IMR-90 (cell line): Measurements from ENCODE around the gene ETF1. TPM values are rescaled to one million over a fixed set of nuclear protein-coding genes. Genes with fewer than 3 reads are reported as not detected.

ENCODE experiments used
- ATAC-seq: fragments of 200-7000 bp; cut with Tn5 transposase; 2 replicates; pipeline ENCODE4 v1.9.1; 2020; ENCODE audit warnings: low read depth, mild to moderate bottlenecking, moderate library complexity
- BruUV-seq: library from RNA; stranded (reverse); fragments of 400-500 nt; replicated peaks from 2 replicates; lab custom pipeline; 2021; lab: Mats Ljungman, UMichigan
- CTCF ChIA-PET: fragments of 300-600 bp; formaldehyde crosslinking; extraction: SDS; loops from one replicate; lab custom pipeline; 2021; ENCODE audit warnings: antibody characterized with exemption; lab: Yijun Ruan, JAX
- POLR2A ChIA-PET: fragments of 300-600 bp; sonication (Branson Sonifier 250); formaldehyde crosslinking; loops from one replicate; lab custom pipeline; 2022; ENCODE audit warnings: antibody characterized with exemption; ENCODE audit not compliant: unreplicated experiment; lab: Charles Lee
- DNase-seq: peaks from one replicate; pipeline ENCODE4 v3.0.0; 2013
- H2AFZ ChIP-seq: replicated peaks from 2 replicates; pipeline ENCODE3; 2013; ENCODE audit warnings: low read length, mild to moderate bottlenecking; ENCODE audit not compliant: poor library complexity
- H2AK5ac ChIP-seq: 2 replicates; pipeline ENCODE4 v1.6.1; 2013; ENCODE audit warnings: low read depth, low read length, inconsistent platforms
- H2AK9ac ChIP-seq: replicated peaks from 2 replicates; pipeline ENCODE3; 2013; ENCODE audit warnings: mild to moderate bottlenecking, low read depth, low read length, moderate library complexity; ENCODE audit not compliant: poor library complexity
- H2BK120ac ChIP-seq: 2 replicates; pipeline ENCODE4 v1.6.1; 2013; ENCODE audit warnings: low read depth, low read length, inconsistent platforms
- H2BK15ac ChIP-seq: 3 replicates; pipeline ENCODE4 v1.6.1; 2013; ENCODE audit warnings: low read depth, low read length, inconsistent platforms
- H2BK20ac ChIP-seq: 2 replicates; pipeline ENCODE4 v1.6.1; 2013; ENCODE audit warnings: low read depth, mild to moderate bottlenecking, inconsistent platforms, low read length, moderate library complexity
- H2BK5ac ChIP-seq: 2 replicates; pipeline ENCODE4 v1.6.1; 2013; ENCODE audit warnings: mild to moderate bottlenecking, low read depth, low read length, inconsistent platforms; ENCODE audit not compliant: poor library complexity, severe bottlenecking
- H3K14ac ChIP-seq: replicated peaks from 2 replicates; pipeline ENCODE4 v1.6.1; 2013; ENCODE audit warnings: low read depth, low read length, inconsistent platforms
- H3K18ac ChIP-seq: 2 replicates; pipeline ENCODE4 v1.6.1; 2013; ENCODE audit warnings: low read depth, low read length, control low read depth
- H3K23ac ChIP-seq: 2 replicates; pipeline ENCODE4 v1.6.1; 2013; ENCODE audit warnings: low read depth, low read length, inconsistent platforms
- H3K27ac ChIP-seq: 2 replicates; pipeline ENCODE4 v1.5.1; 2013; ENCODE audit warnings: mild to moderate bottlenecking, control low read depth, low read length; ENCODE audit not compliant: insufficient read depth
- H3K27me3 ChIP-seq: 2 replicates; pipeline ENCODE4 v1.6.1; 2013; ENCODE audit warnings: low read length; ENCODE audit not compliant: control insufficient read depth, insufficient read depth
- H3K36me3 ChIP-seq: 2 replicates; pipeline ENCODE4 v1.6.1; 2013; ENCODE audit warnings: low read length, mixed read lengths; ENCODE audit not compliant: control insufficient read depth, insufficient read depth
- H3K4ac ChIP-seq: 2 replicates; pipeline ENCODE4 v1.6.1; 2013; ENCODE audit warnings: low read depth, low read length, inconsistent platforms
- H3K4me1 ChIP-seq: 2 replicates; pipeline ENCODE4 v1.6.1; 2013; ENCODE audit warnings: low read length, mixed read lengths; ENCODE audit not compliant: control insufficient read depth, insufficient read depth
- H3K4me2 ChIP-seq: 2 replicates; pipeline ENCODE4 v1.6.1; 2013; ENCODE audit warnings: low read depth, mild to moderate bottlenecking, control low read depth, low read length, moderate library complexity
- H3K4me3 ChIP-seq: 2 replicates; pipeline ENCODE4 v1.5.1; 2013; ENCODE audit warnings: low read depth, mild to moderate bottlenecking, control low read depth, low read length, moderate library complexity; ENCODE audit not compliant: insufficient read depth
- H3K56ac ChIP-seq: 2 replicates; pipeline ENCODE4 v1.6.1; 2013; ENCODE audit warnings: low read length, inconsistent platforms; ENCODE audit not compliant: insufficient read depth; ENCODE audit errors: extremely low read depth
- H3K79me1 ChIP-seq, 2 experiments: 2 replicates each; pipeline ENCODE4 v1.6.1; 2013; ENCODE audit warnings: low read length in 2 of 2, inconsistent platforms in 1 of 2, low read depth in 1 of 2
- H3K9ac ChIP-seq: 2 replicates; pipeline ENCODE4 v1.6.1; 2013; ENCODE audit warnings: low read depth, low read length, control low read depth
- H3K9me1 ChIP-seq: 2 replicates; pipeline ENCODE4 v1.6.1; 2013; ENCODE audit warnings: low read length, inconsistent platforms; ENCODE audit not compliant: insufficient read depth
- H3K9me3 ChIP-seq: 2 replicates; pipeline ENCODE4 v1.6.1; 2013; ENCODE audit warnings: low read length; ENCODE audit not compliant: control insufficient read depth, insufficient read depth
- H4K20me1 ChIP-seq: 2 replicates; pipeline ENCODE4 v1.6.1; 2013; ENCODE audit warnings: low read length, inconsistent platforms; ENCODE audit not compliant: insufficient read depth
- H4K5ac ChIP-seq: 2 replicates; pipeline ENCODE4 v1.6.1; 2013; ENCODE audit warnings: mild to moderate bottlenecking, low read depth, low read length, control low read depth
- H4K8ac ChIP-seq, 2 experiments: 2 replicates each; pipeline ENCODE4 v1.6.1; 2013; ENCODE audit warnings: low read depth in 2 of 2, low read length in 2 of 2, control low read depth in 1 of 2, inconsistent platforms in 1 of 2
- H4K91ac ChIP-seq: 2 replicates; pipeline ENCODE4 v1.6.1; 2013; ENCODE audit warnings: low read depth, low read length, inconsistent platforms; ENCODE audit not compliant: insufficient read depth
- BHLHE40 ChIP-seq: fragments of 150-350 bp; IDR thresholded peaks from 2 replicates; pipeline ENCODE4 v1.6.1; 2016; ENCODE audit warnings: mild to moderate bottlenecking, low read depth, low read length
- CEBPB ChIP-seq: IDR thresholded peaks from 2 replicates; pipeline ENCODE4 v1.6.1; 2012; ENCODE audit warnings: low read depth, low read length, improper control_type of control experiment
- CHD1 ChIP-seq: IDR thresholded peaks from 2 replicates; pipeline ENCODE4 v1.6.1; 2012; ENCODE audit warnings: low read depth, low read length, improper control_type of control experiment
- CTCF ChIP-seq: conservative IDR thresholded peaks from 2 replicates; pipeline ENCODE4 v1.5.1; 2012; ENCODE audit warnings: mild to moderate bottlenecking, low read depth, low read length, improper control_type of control experiment
- ELK1 ChIP-seq: fragments of 150-350 bp; IDR thresholded peaks from 2 replicates; pipeline ENCODE4 v1.6.1; 2016; ENCODE audit warnings: low read depth, mild to moderate bottlenecking, low read length, moderate library complexity, borderline replicate concordance
- FOS ChIP-seq: fragments of 150-350 bp; IDR thresholded peaks from 2 replicates; pipeline ENCODE4 v1.6.1; 2016; ENCODE audit warnings: low read depth, low read length
- MAFK ChIP-seq: IDR thresholded peaks from 2 replicates; pipeline ENCODE4 v1.6.1; 2012; ENCODE audit warnings: low read depth, low read length, improper control_type of control experiment
- MAZ ChIP-seq: IDR thresholded peaks from 2 replicates; pipeline ENCODE4 v1.6.1; 2012; ENCODE audit warnings: low read depth, mild to moderate bottlenecking, low read length, improper control_type of control experiment, moderate library complexity, borderline replicate concordance
- MXI1 ChIP-seq: IDR thresholded peaks from 2 replicates; pipeline ENCODE4 v1.6.1; 2012; ENCODE audit warnings: low read depth, mild to moderate bottlenecking, low read length, moderate library complexity, borderline replicate concordance
- NFE2L2 ChIP-seq: fragments of 150-350 bp; IDR thresholded peaks from 2 replicates; pipeline ENCODE4 v1.6.1; 2016; ENCODE audit warnings: low read depth, mild to moderate bottlenecking, low read length
- POLR2A ChIP-seq: IDR thresholded peaks from 2 replicates; pipeline ENCODE4 v1.6.1; 2012; ENCODE audit warnings: mild to moderate bottlenecking, low read depth, low read length
- RAD21 ChIP-seq: IDR thresholded peaks from 2 replicates; pipeline ENCODE4 v1.6.1; 2012; ENCODE audit warnings: low read length, improper control_type of control experiment
- RCOR1 ChIP-seq: IDR thresholded peaks from 2 replicates; pipeline ENCODE4 v1.6.1; 2012; ENCODE audit warnings: mild to moderate bottlenecking, low read length, improper control_type of control experiment; ENCODE audit not compliant: insufficient replicate concordance
- RFX5 ChIP-seq: IDR thresholded peaks from 2 replicates; pipeline ENCODE4 v1.8.0; 2012; ENCODE audit warnings: low read depth, mild to moderate bottlenecking, low read length, moderate library complexity
- SMC3 ChIP-seq: fragments of 150-350 bp; IDR thresholded peaks from 2 replicates; pipeline ENCODE4 v1.6.1; 2016; ENCODE audit warnings: low read depth, mild to moderate bottlenecking, antibody characterized with exemption, low read length, moderate library complexity
- USF2 ChIP-seq: fragments of 150-350 bp; IDR thresholded peaks from 2 replicates; pipeline ENCODE4 v1.6.1; 2017; ENCODE audit warnings: mild to moderate bottlenecking, antibody characterized with exemption, low read length, low read depth
- WGBS, 2 experiments: methylation state at CpG; one replicate each; pipeline versions ENCODE4 v1.1.5 to v1.1.7; 2013; ENCODE audit warnings: missing lambda C conversion rate in 2 of 2; ENCODE audit not compliant: insufficient read length in 1 of 2; ENCODE audit errors: extremely low coverage in 2 of 2; 5-methylcytosine and 5-hydroxymethylcytosine counted together
- dilution Hi-C: fragments of 300-500 bp; cut with HindIII; formaldehyde crosslinking; loops from one replicate; pipeline ENCODE4 v1.14.3; 2018; ENCODE audit warnings: low sequenced_read_pairs; ENCODE audit not compliant: unreplicated experiment
- in situ Hi-C: fragments of 300-500 bp; cut with MboI; formaldehyde crosslinking; loops from 3 replicates; pipeline ENCODE4 v1.14.3; 2019; ENCODE audit warnings: low sequenced_read_pairs, inconsistent platforms, mixed read lengths
- intact Hi-C: fragments of 100-400 bp; cut with micrococcal nuclease; formaldehyde crosslinking; loops from 2 replicates; pipeline ENCODE4 v1.10.0; 2022
- polyA plus RNA-seq, 3 experiments: library from polyadenylated mRNA; depleted of rRNA; stranded (reverse); fragments of >200 nt; gene quantifications; 2 replicates each; pipeline ENCODE4 v1.2.3, GENCODE V29; 2012; ENCODE audit warnings: low replicate concordance in 1 of 3
- total RNA-seq: library from RNA; depleted of rRNA; stranded (reverse); fragments of >200 nt; gene quantifications from 2 replicates; pipeline ENCODE4 v1.2.3, GENCODE V29; 2012

The ETF1 gene
- total and polyA plus RNA-seq, 2 of the 4 experiments (the other 2 are of a cell fraction) = 53.2 to 126 TPM

DNA sequence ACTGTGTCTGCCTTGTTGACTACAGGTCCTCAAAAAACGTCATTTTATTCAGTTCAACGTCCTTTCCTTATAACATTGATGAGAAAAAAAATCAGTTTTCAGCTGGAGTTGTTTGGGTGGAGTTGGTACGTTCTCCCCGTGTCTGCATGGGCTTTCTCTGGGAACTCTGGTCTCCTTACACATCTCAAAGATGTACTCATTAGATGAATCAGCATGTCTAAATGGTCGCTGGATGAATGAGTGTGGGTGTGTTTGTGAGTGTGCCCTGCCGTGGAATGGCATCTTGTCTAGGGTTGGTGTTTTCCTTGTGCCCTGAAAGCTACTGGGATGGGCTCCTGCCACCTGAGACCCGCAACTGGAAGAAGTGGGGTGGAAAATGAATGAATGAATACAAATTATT is 47.7 kb downstream of the ETF1 start:
- Histone ChIP-seq H3K9ac (no peak overlapping the region), H3K36me3 (no peaks in the 10 kb centered on the region), H2BK120ac (no peak overlapping the region), H2AK9ac (no peak overlapping the region), H3K14ac (no peak overlapping the region), H2BK5ac (no peak overlapping the region), H2BK15ac (no peak overlapping the region), H3K23ac (no peak overlapping the region), H3K18ac (no peak overlapping the region), H3K9me3 (no peaks in the 10 kb centered on the region), H3K4me2 (no peak overlapping the region), H2AFZ (no peak overlapping the region), H3K56ac (no peak overlapping the region), H4K20me1 (no peaks in the 10 kb centered on the region), H3K27ac (no peak overlapping the region), H4K91ac (no peak overlapping the region), H3K9me1 (0 out of 2 replicates have a peak, but pooled peaks cover 5% of the 10 kb centered on the region), H3K79me1 (no peaks in the 10 kb centered on the region), H3K4ac (no peak overlapping the region), H3K27me3 (peaks cover 11% of the 10 kb centered on the region; the same call in 1 of the 2 replicates), H4K8ac (no peak overlapping the region), H3K4me3 (no peak overlapping the region), H3K4me1 (peaks cover 15% of the 10 kb centered on the region), H4K5ac (no peak overlapping the region), H2AK5ac (no peak overlapping the region), H2BK20ac (no peak overlapping the region)
- no TSS peak for BruUV-seq
- ChIA-PET CTCF (interaction anchor here (0.7 kb wide), 1 partner anchor 52 kb away, joined by 3 read pairs; no protein-coding TSS in a partner anchor), POLR2A (no interaction called here)
- in situ Hi-C loops = no loop called here
- DNase-seq (peak; percentile 33), ATAC-seq (no peak)
- TF ChIP-seq RAD21 (no peak), BHLHE40 (no peak), RCOR1 (no peak), CHD1 (no peak), MAZ (no peak), CTCF (no peak), ELK1 (no peak), USF2 (no peak), CEBPB (no peak), SMC3 (no peak), NFE2L2 (no peak), RFX5 (no peak), MXI1 (no peak), MAFK (no peak), FOS (no peak), POLR2A (no peak)
- no CpG with 5 or more reads among the region's 7 CpGs for WGBS, 2 experiments
- dilution Hi-C loops = no loop called here
- intact Hi-C loops = no loop called here
